ENCODE results near the gene MLIP.

The MLIP gene

GRCh38 chr6:54134935-54135334 is 23.7 kb downstream of the MLIP start:
- no peak overlapping the region for H4K12ac ChIP-seq (ENCODE audit: low read depth, low read length)
- H3K4me2 ChIP-seq (ENCODE audit: low read length) = no peak overlapping the region
- H2AK5ac ChIP-seq (ENCODE audit: low read length) = no peak overlapping the region
- no peak overlapping the region for H3K4ac ChIP-seq (ENCODE audit: low read depth, low read length)
- H3K79me2 ChIP-seq (ENCODE audit: control insufficient read depth, insufficient read depth, low read length, poor library complexity) = no peaks in the 10 kb centered on the region
- H3K4me1 ChIP-seq (ENCODE audit: control insufficient read depth in 1 of 2, insufficient read depth in 2 of 2, low read length in 2 of 2) = no peaks in the 10 kb centered on the region
- H2AFZ ChIP-seq (ENCODE audit: insufficient read depth, low read length, poor library complexity) = no peak overlapping the region
- no peak overlapping the region for H4K91ac ChIP-seq (ENCODE audit: low read depth, low read length)
- no peaks in the 10 kb centered on the region for H3K27me3 ChIP-seq (ENCODE audit: insufficient read depth, low read length)
- no peak overlapping the region for H2BK5ac ChIP-seq (ENCODE audit: low read depth, low read length, poor library complexity)
- no peak overlapping the region for H3K23ac ChIP-seq (ENCODE audit: low read length)
- no peak overlapping the region for H2BK120ac ChIP-seq (ENCODE audit: insufficient read depth, low read length, poor library complexity)
- no peaks in the 10 kb centered on the region for H3K79me1 ChIP-seq (ENCODE audit: low read length)
- no CpG with 5 or more reads among the region's 2 CpGs for WGBS (ENCODE audit: extremely low coverage, insufficient coverage, insufficient read length)
- no peaks in the 10 kb centered on the region for H3K36me3 ChIP-seq (ENCODE audit: control insufficient read depth in 1 of 2, insufficient read depth in 2 of 2, low read length in 2 of 2)
- no peak for DNase-seq
- no peak overlapping the region for H3K4me3 ChIP-seq (ENCODE audit: low read depth, low read length)
- no peak overlapping the region for H2BK12ac ChIP-seq (ENCODE audit: low read length)
- no peak overlapping the region for H4K8ac ChIP-seq (ENCODE audit: low read depth, low read length)
- peaks cover 1% of the 10 kb centered on the region for H3K9me3 ChIP-seq (ENCODE audit: insufficient read depth, low read depth, low read length)
- H3K27ac ChIP-seq (ENCODE audit: low read depth, low read length) = no peak overlapping the region
- no peak overlapping the region for H3K14ac ChIP-seq (ENCODE audit: low read length)
- no peak overlapping the region for H3K9ac ChIP-seq (ENCODE audit: low read length)
- H3K18ac ChIP-seq (ENCODE audit: low read length) = no peak overlapping the region

- H2AK5ac ChIP-seq (ENCODE audit: low read length) = no peak overlapping the region
- H3K9me3 ChIP-seq (ENCODE audit: insufficient read depth, low read depth, low read length) = peaks cover 1% of the 10 kb centered on the region
- H3K14ac ChIP-seq (ENCODE audit: low read length) = no peak overlapping the region
- H2BK5ac ChIP-seq (ENCODE audit: low read depth, low read length, poor library complexity) = no peak overlapping the region
- no peak overlapping the region for H3K4ac ChIP-seq (ENCODE audit: low read depth, low read length)
- no peak overlapping the region for H4K8ac ChIP-seq (ENCODE audit: low read depth, low read length)
- H3K4me2 ChIP-seq (ENCODE audit: low read length) = no peak overlapping the region
- no peak overlapping the region for H4K12ac ChIP-seq (ENCODE audit: low read depth, low read length)
- H3K79me1 ChIP-seq (ENCODE audit: low read length) = no peaks in the 10 kb centered on the region
- H3K27ac ChIP-seq (ENCODE audit: low read depth, low read length) = no peak overlapping the region
- H3K9ac ChIP-seq (ENCODE audit: low read length) = no peak overlapping the region
- no peak for DNase-seq
- H2BK120ac ChIP-seq (ENCODE audit: insufficient read depth, low read length, poor library complexity) = no peak overlapping the region
- no peaks in the 10 kb centered on the region for H3K4me1 ChIP-seq (ENCODE audit: control insufficient read depth in 1 of 2, insufficient read depth in 2 of 2, low read length in 2 of 2)
- WGBS (ENCODE audit: extremely low coverage, insufficient coverage, insufficient read length) = no CpG with 5 or more reads among the region's 2 CpGs
- no peak overlapping the region for H3K4me3 ChIP-seq (ENCODE audit: low read depth, low read length)
- H3K23ac ChIP-seq (ENCODE audit: low read length) = no peak overlapping the region
- no peak overlapping the region for H3K18ac ChIP-seq (ENCODE audit: low read length)
- no peaks in the 10 kb centered on the region for H3K79me2 ChIP-seq (ENCODE audit: control insufficient read depth, insufficient read depth, low read length, poor library complexity)
- H2AFZ ChIP-seq (ENCODE audit: insufficient read depth, low read length, poor library complexity) = no peak overlapping the region
- no peak overlapping the region for H2BK12ac ChIP-seq (ENCODE audit: low read length)
- no peak overlapping the region for H4K91ac ChIP-seq (ENCODE audit: low read depth, low read length)
- H3K27me3 ChIP-seq (ENCODE audit: insufficient read depth, low read length) = no peaks in the 10 kb centered on the region
- no peaks in the 10 kb centered on the region for H3K36me3 ChIP-seq (ENCODE audit: control insufficient read depth in 1 of 2, insufficient read depth in 2 of 2, low read length in 2 of 2)
Observed at GRCh38 chr6:54135665-54136369, 24.6 kb downstream of the MLIP start.

- Histone ChIP-seq H2BK5ac (ENCODE audit: low read depth, low read length, poor library complexity) (no peak overlapping the region), H3K27me3 (ENCODE audit: insufficient read depth, low read length) (no peaks in the 10 kb centered on the region), H3K4me1 (ENCODE audit: control insufficient read depth in 1 of 2, insufficient read depth in 2 of 2, low read length in 2 of 2) (no peaks in the 10 kb centered on the region), H2AK5ac (ENCODE audit: low read length) (no peak overlapping the region), H3K18ac (ENCODE audit: low read length) (no peak overlapping the region), H3K79me2 (ENCODE audit: control insufficient read depth, insufficient read depth, low read length, poor library complexity) (no peaks in the 10 kb centered on the region), H3K27ac (ENCODE audit: low read depth, low read length) (no peak overlapping the region), H3K9me3 (ENCODE audit: insufficient read depth, low read depth, low read length) (peaks cover 1% of the 10 kb centered on the region), H3K4me2 (ENCODE audit: low read length) (no peak overlapping the region), H3K9ac (ENCODE audit: low read length) (no peak overlapping the region), H3K23ac (ENCODE audit: low read length) (no peak overlapping the region), H2BK12ac (ENCODE audit: low read length) (no peak overlapping the region), H3K79me1 (ENCODE audit: low read length) (no peaks in the 10 kb centered on the region), H2AFZ (ENCODE audit: insufficient read depth, low read length, poor library complexity) (no peak overlapping the region), H4K12ac (ENCODE audit: low read depth, low read length) (no peak overlapping the region), H2BK120ac (ENCODE audit: insufficient read depth, low read length, poor library complexity) (no peak overlapping the region), H4K91ac (ENCODE audit: low read depth, low read length) (no peak overlapping the region), H3K36me3 (ENCODE audit: control insufficient read depth in 1 of 2, insufficient read depth in 2 of 2, low read length in 2 of 2) (no peaks in the 10 kb centered on the region), H4K8ac (ENCODE audit: low read depth, low read length) (no peak overlapping the region), H3K4me3 (ENCODE audit: low read depth, low read length) (no peak overlapping the region), H3K14ac (ENCODE audit: low read length) (no peak overlapping the region), H3K4ac (ENCODE audit: low read depth, low read length) (no peak overlapping the region)
- WGBS (ENCODE audit: extremely low coverage, insufficient coverage, insufficient read length) = no CpG with 5 or more reads among the region's 1 CpG
- no peak for DNase-seq
Observed at GRCh38 chr6:54138795-54139194, 27.6 kb downstream of the MLIP start.

GRCh38 chr6:54140811-54141210 is 29.6 kb downstream of the MLIP start:
- no peak overlapping the region for H4K91ac ChIP-seq (ENCODE audit: low read depth, low read length)
- no peak overlapping the region for H4K12ac ChIP-seq (ENCODE audit: low read depth, low read length)

More at GRCh38 chr6:54140811-54141210, 29.6 kb downstream of the MLIP start:
- Histone ChIP-seq H3K79me1 (ENCODE audit: low read length) (no peaks in the 10 kb centered on the region), H2BK12ac (ENCODE audit: low read length) (no peak overlapping the region), H3K27me3 (ENCODE audit: insufficient read depth, low read length) (no peaks in the 10 kb centered on the region), H3K36me3 (ENCODE audit: control insufficient read depth in 1 of 2, insufficient read depth in 2 of 2, low read length in 2 of 2) (no peaks in the 10 kb centered on the region), H3K4me2 (ENCODE audit: low read length) (no peak overlapping the region), H2AFZ (ENCODE audit: insufficient read depth, low read length, poor library complexity) (no peak overlapping the region), H3K9ac (ENCODE audit: low read length) (no peak overlapping the region), H3K18ac (ENCODE audit: low read length) (no peak overlapping the region), H3K9me3 (ENCODE audit: insufficient read depth, low read depth, low read length) (peaks cover 1% of the 10 kb centered on the region), H3K4me1 (ENCODE audit: control insufficient read depth in 1 of 2, insufficient read depth in 2 of 2, low read length in 2 of 2) (no peaks in the 10 kb centered on the region), H2AK5ac (ENCODE audit: low read length) (no peak overlapping the region), H4K8ac (ENCODE audit: low read depth, low read length) (no peak overlapping the region), H3K14ac (ENCODE audit: low read length) (no peak overlapping the region), H3K4ac (ENCODE audit: low read depth, low read length) (no peak overlapping the region), H3K27ac (ENCODE audit: low read depth, low read length) (no peak overlapping the region), H3K79me2 (ENCODE audit: control insufficient read depth, insufficient read depth, low read length, poor library complexity) (no peaks in the 10 kb centered on the region), H2BK5ac (ENCODE audit: low read depth, low read length, poor library complexity) (no peak overlapping the region), H3K23ac (ENCODE audit: low read length) (no peak overlapping the region), H2BK120ac (ENCODE audit: insufficient read depth, low read length, poor library complexity) (no peak overlapping the region), H3K4me3 (ENCODE audit: low read depth, low read length) (no peak overlapping the region)
- DNase-seq = no peak
